Esophagus squamous epithelium (tissue), 5 donors: ENCODE results near the gene ZAP70. TPM values are rescaled to one million over a fixed set of nuclear protein-coding genes. Genes with fewer than 3 reads are reported as not detected.

Experiments
- DNase-seq: peaks from one replicate; lab custom pipeline; 2025; lab: John Stamatoyannopoulos, UW
- H3K27ac ChIP-seq, 4 donors: fragments of 200-600 bp; sonication (generic); one replicate each; pipeline ENCODE4 v1.5.1; 2016 to 2019; ENCODE audit warnings: mild to moderate bottlenecking in 1 of 4
- H3K27me3 ChIP-seq, 4 donors: fragments of 200-600 bp; sonication (generic); 1 replicate in 3 of 4; 2 replicates in 1 of 4; pipeline versions ENCODE4 v1.5.1 to v1.6.0; 2017 to 2021; ENCODE audit warnings: antibody characterized with exemption in 1 of 4
- H3K36me3 ChIP-seq, 3 donors: fragments of 200-600 bp; sonication (generic); one replicate each; pipeline ENCODE4 v1.5.1; 2016 to 2019
- H3K4me1 ChIP-seq, 3 donors: fragments of 200-600 bp; sonication (generic); one replicate each; pipeline ENCODE4 v1.5.1; 2017 to 2019
- H3K4me3 ChIP-seq, 4 donors: fragments of 200-600 bp; sonication (generic); 1 replicate in 3 of 4; 2 replicates in 1 of 4; pipeline ENCODE4 v1.5.1; 2016 to 2019; ENCODE audit warnings: mild to moderate bottlenecking in 2 of 4, moderate library complexity in 1 of 4
- H3K9me3 ChIP-seq, 3 donors: fragments of 200-600 bp; sonication (generic); one replicate each; pipeline ENCODE4 v1.5.1; 2016 to 2019
- POLR2A ChIP-seq, 4 donors: fragments of 450-650 bp; IDR thresholded peaks; one replicate each; pipeline ENCODE4 v1.6.1; 2017; ENCODE audit warnings: antibody characterized with exemption in 4 of 4, mild to moderate bottlenecking in 4 of 4, moderate library complexity in 3 of 4
- WGBS, 2 donors: methylation state at CpG; one replicate each; pipeline ENCODE4 v1.1.5; 2018; 5-methylcytosine and 5-hydroxymethylcytosine counted together
- intact Hi-C: fragments of 100-400 bp; cut with DNase I; formaldehyde crosslinking; loops from one replicate; pipeline ENCODE4 v1.15.0; 2022
- total RNA-seq, 4 donors: library from RNA; depleted of rRNA; stranded (reverse); fragments of >200 nt; gene quantifications; one replicate each; pipeline ENCODE4 v1.1.0, GENCODE V29; 2016
- TF ChIP-seq, protein P1 (sequence below), 6 experiments: fragments of 450-650 bp in 4 of 6; fragments of 200-600 bp in 2 of 6; sonication (generic) in 2 of 6; IDR thresholded peaks; one replicate each; pipeline ENCODE4 v1.5.1; 2016 to 2019; ENCODE audit warnings: antibody characterized with exemption in 6 of 6, mild to moderate bottlenecking in 4 of 6, moderate library complexity in 4 of 6
- donor health status: DM: yes; HTN: yes; CAD: no.

ZAP70 gene
- total RNA-seq, 4 donors from 2014 or later: 2.2 to 7.8 (median 3.3) TPM

DNA sequence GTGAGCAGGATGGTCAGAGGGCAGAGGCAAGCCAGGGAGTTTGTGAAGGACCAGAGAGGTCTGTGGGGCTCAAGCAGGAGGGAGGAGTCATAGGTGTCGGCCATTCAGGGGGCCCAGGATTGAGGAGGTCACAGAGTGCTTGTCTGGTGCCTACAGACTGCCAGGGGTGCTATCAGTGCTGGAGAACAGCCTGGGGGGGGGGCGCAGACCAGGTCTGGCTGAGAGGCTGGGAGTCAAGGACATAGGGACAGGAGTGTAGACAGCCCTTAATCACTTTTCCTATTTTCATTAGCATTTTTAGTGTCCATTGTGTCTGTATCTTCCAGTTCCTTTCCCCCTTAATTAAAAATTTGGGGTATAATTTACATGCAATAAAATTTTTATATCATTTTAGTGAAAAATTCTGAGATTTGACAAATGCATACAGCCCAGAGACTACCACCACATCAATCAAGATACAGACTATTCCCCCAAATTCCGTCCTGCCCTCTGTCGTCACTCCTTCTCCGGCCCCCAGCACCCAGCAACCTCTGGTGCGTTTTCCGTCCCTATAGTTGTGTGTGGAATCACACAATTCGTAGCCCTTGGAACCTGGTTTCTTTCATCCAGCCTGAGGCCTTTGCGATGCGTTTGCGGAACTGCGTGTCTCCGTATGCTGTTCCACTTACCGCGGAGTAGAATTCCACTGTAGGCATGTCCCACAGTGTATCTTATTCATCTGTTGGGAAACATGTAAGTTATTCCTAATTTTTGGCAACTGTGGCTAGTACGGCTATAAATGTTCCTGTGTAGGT lies 6.2 kb downstream of the ZAP70 start:
- peaks cover 0 to 12% (median 0%) of the 10 kb centered on the region in 4 donors for H3K27me3 ChIP-seq
- H3K4me1 ChIP-seq: no peaks in the 10 kb centered on the region
- no peaks in the 10 kb centered on the region for H3K9me3 ChIP-seq
- no peak overlapping the region for H3K4me3 ChIP-seq
- TF ChIP-seq POLR2A (IDR thresholded peaks at IDR 0.05): no peak
- TF ChIP-seq, protein P1, sequence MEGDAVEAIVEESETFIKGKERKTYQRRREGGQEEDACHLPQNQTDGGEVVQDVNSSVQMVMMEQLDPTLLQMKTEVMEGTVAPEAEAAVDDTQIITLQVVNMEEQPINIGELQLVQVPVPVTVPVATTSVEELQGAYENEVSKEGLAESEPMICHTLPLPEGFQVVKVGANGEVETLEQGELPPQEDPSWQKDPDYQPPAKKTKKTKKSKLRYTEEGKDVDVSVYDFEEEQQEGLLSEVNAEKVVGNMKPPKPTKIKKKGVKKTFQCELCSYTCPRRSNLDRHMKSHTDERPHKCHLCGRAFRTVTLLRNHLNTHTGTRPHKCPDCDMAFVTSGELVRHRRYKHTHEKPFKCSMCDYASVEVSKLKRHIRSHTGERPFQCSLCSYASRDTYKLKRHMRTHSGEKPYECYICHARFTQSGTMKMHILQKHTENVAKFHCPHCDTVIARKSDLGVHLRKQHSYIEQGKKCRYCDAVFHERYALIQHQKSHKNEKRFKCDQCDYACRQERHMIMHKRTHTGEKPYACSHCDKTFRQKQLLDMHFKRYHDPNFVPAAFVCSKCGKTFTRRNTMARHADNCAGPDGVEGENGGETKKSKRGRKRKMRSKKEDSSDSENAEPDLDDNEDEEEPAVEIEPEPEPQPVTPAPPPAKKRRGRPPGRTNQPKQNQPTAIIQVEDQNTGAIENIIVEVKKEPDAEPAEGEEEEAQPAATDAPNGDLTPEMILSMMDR (IDR thresholded peaks at IDR 0.05): no peak
- intact Hi-C loops: no loop called here
- H3K27ac ChIP-seq: peak overlapping the region in 1 of 4 donors; percentile 13
- WGBS, 2 donors: 91% methylated on average over 16 of the region's 16 CpGs
- no peaks in the 10 kb centered on the region for H3K36me3 ChIP-seq
- DNase-seq: no peak

DNA sequence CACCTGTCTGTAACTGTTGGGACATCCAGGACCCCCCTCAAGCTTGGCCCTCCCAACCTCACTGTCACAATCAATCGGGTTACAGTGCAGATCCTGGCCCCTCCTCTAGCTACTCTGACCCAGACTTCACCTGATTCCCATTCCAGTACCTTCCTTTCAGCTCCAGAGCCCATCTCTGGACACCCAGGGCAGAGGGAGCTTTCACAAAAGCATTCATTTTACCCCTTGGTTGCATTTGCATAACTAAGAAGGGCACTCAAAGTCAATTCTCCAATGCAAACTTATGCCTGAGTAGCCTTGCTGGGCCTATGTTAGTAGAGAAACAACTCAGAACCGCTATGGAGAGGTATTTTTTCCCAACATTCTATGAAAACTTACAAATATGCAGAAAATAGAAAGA lies 7.4 kb downstream of the ZAP70 start:
- Histone ChIP-seq H3K36me3 (no peaks in the 10 kb centered on the region), H3K27ac (no peak overlapping the region), H3K4me3 (no peak overlapping the region), H3K27me3 (peaks cover 0 to 17% (median 0%) of the 10 kb centered on the region in 4 donors), H3K4me1 (no peaks in the 10 kb centered on the region), H3K9me3 (no peaks in the 10 kb centered on the region)
- no peak for DNase-seq
- TF ChIP-seq, protein P1 (IDR thresholded peaks at IDR 0.05): no peak
- no peak for TF ChIP-seq POLR2A (IDR thresholded peaks at IDR 0.05)
- intact Hi-C loops: no loop called here
- 83 to 84% methylated on average over 2 of the region's 2 CpGs for WGBS, 2 donors

DNA sequence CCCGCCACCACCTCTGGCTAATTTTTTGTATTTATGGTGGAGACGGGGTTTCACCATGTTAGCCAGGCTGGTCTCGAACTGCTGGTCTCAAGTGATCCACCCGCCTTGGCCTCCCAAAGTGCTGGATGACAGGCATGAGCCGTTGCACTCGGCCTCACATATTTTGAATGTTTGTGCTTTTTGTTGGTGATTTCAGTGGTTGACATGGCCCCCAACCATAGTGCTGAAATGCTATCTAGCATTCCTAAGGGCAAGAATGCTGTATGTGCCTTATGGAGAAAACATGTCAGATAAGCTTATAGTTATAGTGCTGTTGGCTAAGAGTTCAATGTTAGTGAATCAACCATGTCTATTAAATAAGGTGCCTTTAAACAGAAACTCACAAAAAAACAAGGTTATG lies 8.9 kb downstream of the ZAP70 start:
- Histone ChIP-seq H3K4me3 (no peak overlapping the region), H3K4me1 (peaks cover 0 to 1% (median 0%) of the 10 kb centered on the region in 3 donors), H3K9me3 (no peaks in the 10 kb centered on the region), H3K27ac (no peak overlapping the region), H3K27me3 (peaks cover 0 to 17% (median 0%) of the 10 kb centered on the region in 4 donors), H3K36me3 (no peaks in the 10 kb centered on the region)
- no peak for DNase-seq
- intact Hi-C loops: no loop called here
- 94 to 97% methylated on average over 5 to 6 of the region's 6 CpGs for WGBS, 2 donors
- TF ChIP-seq, protein P1 (IDR thresholded peaks at IDR 0.05): no peak
- TF ChIP-seq POLR2A (IDR thresholded peaks at IDR 0.05): no peak

DNA sequence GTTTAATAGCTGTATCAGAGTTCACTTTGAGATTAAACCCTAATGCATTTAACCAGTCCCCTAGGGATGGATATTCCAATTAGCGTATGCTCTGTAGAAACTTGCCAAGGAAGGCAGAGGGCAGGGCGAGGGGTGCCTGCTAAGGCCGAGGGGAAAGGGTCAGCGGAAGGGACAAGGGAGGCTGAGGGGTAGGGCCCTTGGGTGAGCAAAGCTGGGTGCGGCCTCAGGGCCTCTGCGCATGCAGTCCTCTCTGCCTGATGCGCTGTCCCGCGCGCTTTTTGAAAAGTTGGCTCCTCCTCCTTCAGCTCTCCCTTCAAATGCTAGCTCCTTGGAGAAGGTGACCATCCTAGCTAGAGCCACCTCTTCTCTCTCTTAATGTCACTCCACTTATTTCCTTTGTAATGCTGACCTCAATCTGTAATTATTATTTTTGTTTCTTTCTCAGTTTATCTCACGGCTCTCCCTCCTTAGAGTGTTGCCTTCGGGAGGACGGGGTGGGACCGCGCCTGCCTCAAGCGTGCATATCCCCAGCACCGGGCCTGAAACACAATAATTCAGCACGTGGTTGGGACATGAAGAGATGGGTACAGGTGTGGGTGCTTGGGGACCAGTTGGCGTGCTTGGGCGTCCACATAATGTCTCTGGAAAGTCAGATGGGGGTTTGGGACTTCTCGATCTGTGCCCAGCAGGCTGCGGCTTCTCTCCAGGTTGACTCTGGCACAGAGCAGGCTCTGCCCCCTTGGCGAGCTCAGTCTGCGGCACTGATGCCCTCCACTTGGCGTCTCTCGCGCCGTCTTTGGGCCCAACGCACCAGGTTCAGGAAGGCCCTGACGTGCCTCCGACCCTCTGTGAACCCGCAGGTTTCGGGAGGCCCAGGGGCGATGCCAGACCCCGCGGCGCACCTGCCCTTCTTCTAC lies 10.0 kb downstream of the ZAP70 start:
- intact Hi-C loops: no loop called here
- no peak overlapping the region for H3K4me3 ChIP-seq
- H3K27ac ChIP-seq: no peak overlapping the region
- no peaks in the 10 kb centered on the region for H3K36me3 ChIP-seq
- WGBS, 2 donors: 89 to 94% methylated on average over 19 to 22 of the region's 37 CpGs
- peaks cover 0 to 13% (median 0%) of the 10 kb centered on the region in 3 donors for H3K4me1 ChIP-seq
- no peak for TF ChIP-seq POLR2A (IDR thresholded peaks at IDR 0.05)
- TF ChIP-seq, protein P1 (IDR thresholded peaks at IDR 0.05): no peak
- peaks cover 0 to 17% (median 0%) of the 10 kb centered on the region in 4 donors for H3K27me3 ChIP-seq
- no peaks in the 10 kb centered on the region for H3K9me3 ChIP-seq
- DNase-seq: no peak
